Parathyroid adenoma (tissue), 2 donors: Measurements from ENCODE around the gene MTCH1.

Source experiments
- H2AFZ ChIP-seq: fragments of 300-600 bp; sonication (generic); one replicate; pipeline ENCODE4 v1.7.0; 2017; ENCODE audit warnings: antibody characterized with exemption, mild to moderate bottlenecking
- H3K27ac ChIP-seq: fragments of 300-600 bp; sonication (generic); one replicate; pipeline ENCODE4 v1.7.0; 2017
- H3K27me3 ChIP-seq: fragments of 300-600 bp; sonication (generic); one replicate; pipeline ENCODE4 v1.7.0; 2017; ENCODE audit warnings: low read length; ENCODE audit not compliant: control insufficient read depth, insufficient read depth
- H3K36me3 ChIP-seq: fragments of 300-600 bp; sonication (generic); one replicate; pipeline ENCODE4 v1.7.0; 2017; ENCODE audit warnings: low read length; ENCODE audit not compliant: control insufficient read depth, insufficient read depth
- H3K4me1 ChIP-seq: fragments of 300-600 bp; sonication (generic); one replicate; pipeline ENCODE4 v1.7.0; 2017; ENCODE audit warnings: control low read depth
- H3K4me2 ChIP-seq: fragments of 300-600 bp; sonication (generic); one replicate; pipeline ENCODE4 v1.7.0; 2017; ENCODE audit warnings: low read length
- H3K4me3 ChIP-seq: fragments of 300-600 bp; sonication (generic); one replicate; pipeline ENCODE4 v1.7.0; 2017; ENCODE audit warnings: low read depth, low read length
- H3K79me2 ChIP-seq: fragments of 300-600 bp; sonication (generic); one replicate; pipeline ENCODE4 v1.7.0; 2017; ENCODE audit warnings: control low read depth
- H3K9ac ChIP-seq: fragments of 300-600 bp; sonication (generic); one replicate; pipeline ENCODE4 v1.7.0; 2017; ENCODE audit warnings: mild to moderate bottlenecking
- H3K9me3 ChIP-seq: fragments of 300-600 bp; sonication (generic); one replicate; pipeline ENCODE4 v1.7.0; 2017; ENCODE audit warnings: low read length; ENCODE audit not compliant: control insufficient read depth
- CTCF ChIP-seq: fragments of 300-600 bp; sonication (generic); IDR thresholded peaks from one replicate; pipeline ENCODE4 v1.7.0; 2017; ENCODE audit warnings: antibody characterized with exemption, mild to moderate bottlenecking
- donor health status: primary hyperparathyroidism.

The MTCH1 gene

GRCh38 chr6:36926708-36927513 lies 59.1 kb downstream of the MTCH1 start:
- no peaks in the 10 kb centered on the region for H3K9me3 ChIP-seq
- H3K79me2 ChIP-seq = no peaks in the 10 kb centered on the region
- no peak overlapping the region for H3K9ac ChIP-seq
- no peak overlapping the region for H3K4me2 ChIP-seq
- H3K27me3 ChIP-seq = no peaks in the 10 kb centered on the region
- H3K27ac ChIP-seq = no peak overlapping the region
- H2AFZ ChIP-seq = no peak overlapping the region
- H3K4me3 ChIP-seq = no peak overlapping the region
- TF ChIP-seq CTCF = no peak
- no peaks in the 10 kb centered on the region for H3K36me3 ChIP-seq
- H3K4me1 ChIP-seq = no peaks in the 10 kb centered on the region

GRCh38 chr6:36925809-36926208 lies 60.2 kb downstream of the MTCH1 start:
- H3K36me3 ChIP-seq = no peaks in the 10 kb centered on the region
- H2AFZ ChIP-seq = no peak overlapping the region
- no peaks in the 10 kb centered on the region for H3K27me3 ChIP-seq
- H3K4me3 ChIP-seq = no peak overlapping the region
- no peaks in the 10 kb centered on the region for H3K4me1 ChIP-seq
- TF ChIP-seq CTCF = no peak
- H3K9ac ChIP-seq = no peak overlapping the region
- H3K9me3 ChIP-seq = no peaks in the 10 kb centered on the region
- no peak overlapping the region for H3K27ac ChIP-seq
- no peaks in the 10 kb centered on the region for H3K79me2 ChIP-seq
- no peak overlapping the region for H3K4me2 ChIP-seq

GRCh38 chr6:36924778-36925374 lies 61.1 kb downstream of the MTCH1 start:
- TF ChIP-seq CTCF = no peak
- H3K4me3 ChIP-seq = no peak overlapping the region
- no peaks in the 10 kb centered on the region for H3K9me3 ChIP-seq
- H3K9ac ChIP-seq = no peak overlapping the region
- H3K79me2 ChIP-seq = no peaks in the 10 kb centered on the region
- H3K27me3 ChIP-seq = no peaks in the 10 kb centered on the region
- H3K4me1 ChIP-seq = no peaks in the 10 kb centered on the region
- no peaks in the 10 kb centered on the region for H3K36me3 ChIP-seq
- no peak overlapping the region for H3K4me2 ChIP-seq
- H2AFZ ChIP-seq = no peak overlapping the region
- no peak overlapping the region for H3K27ac ChIP-seq

GRCh38 chr6:36924131-36924530 lies 61.9 kb downstream of the MTCH1 start:
- no peak for TF ChIP-seq CTCF
- Histone ChIP-seq H3K79me2 (no peaks in the 10 kb centered on the region), H2AFZ (no peak overlapping the region), H3K36me3 (no peaks in the 10 kb centered on the region), H3K4me2 (no peak overlapping the region), H3K4me1 (peaks cover 4% of the 10 kb centered on the region), H3K4me3 (no peak overlapping the region), H3K9me3 (no peaks in the 10 kb centered on the region), H3K27me3 (no peaks in the 10 kb centered on the region), H3K27ac (no peak overlapping the region), H3K9ac (no peak overlapping the region)
